Measurements from ENCODE around the gene MOV10. TPM values are rescaled to one million over a fixed set of nuclear protein-coding genes. Genes with fewer than 3 reads are reported as not detected.

The MOV10 gene
- total and polyA plus RNA-seq, 7 donors: 4.8 to 10.6 (median 6.4) TPM

GRCh38 chr1:112689196-112689841 is 14.9 kb downstream of the MOV10 start:
- Histone ChIP-seq H3K36me3 (ENCODE audit: insufficient read depth in 1 of 2, low read depth in 1 of 2) (peaks cover 0 to 42% of the 10 kb centered on the region in 2 donors), H3K27ac (no peak overlapping the region), H3K9me3 (no peaks in the 10 kb centered on the region), H3K4me3 (no peak overlapping the region), H3K4me1 (peaks cover 5% of the 10 kb centered on the region), H3K27me3 (ENCODE audit: insufficient read depth in 3 of 3, low read length in 2 of 3) (no peaks in the 10 kb centered on the region)
- TF ChIP-seq, protein P1, sequence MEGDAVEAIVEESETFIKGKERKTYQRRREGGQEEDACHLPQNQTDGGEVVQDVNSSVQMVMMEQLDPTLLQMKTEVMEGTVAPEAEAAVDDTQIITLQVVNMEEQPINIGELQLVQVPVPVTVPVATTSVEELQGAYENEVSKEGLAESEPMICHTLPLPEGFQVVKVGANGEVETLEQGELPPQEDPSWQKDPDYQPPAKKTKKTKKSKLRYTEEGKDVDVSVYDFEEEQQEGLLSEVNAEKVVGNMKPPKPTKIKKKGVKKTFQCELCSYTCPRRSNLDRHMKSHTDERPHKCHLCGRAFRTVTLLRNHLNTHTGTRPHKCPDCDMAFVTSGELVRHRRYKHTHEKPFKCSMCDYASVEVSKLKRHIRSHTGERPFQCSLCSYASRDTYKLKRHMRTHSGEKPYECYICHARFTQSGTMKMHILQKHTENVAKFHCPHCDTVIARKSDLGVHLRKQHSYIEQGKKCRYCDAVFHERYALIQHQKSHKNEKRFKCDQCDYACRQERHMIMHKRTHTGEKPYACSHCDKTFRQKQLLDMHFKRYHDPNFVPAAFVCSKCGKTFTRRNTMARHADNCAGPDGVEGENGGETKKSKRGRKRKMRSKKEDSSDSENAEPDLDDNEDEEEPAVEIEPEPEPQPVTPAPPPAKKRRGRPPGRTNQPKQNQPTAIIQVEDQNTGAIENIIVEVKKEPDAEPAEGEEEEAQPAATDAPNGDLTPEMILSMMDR (IDR thresholded peaks at IDR 0.05): no peak
- ATAC-seq (no peak), DNase-seq (no peak)
- 77 to 95% (median 87%) methylated on average over 8 to 9 of the region's 9 CpGs for WGBS, 3 donors
- intact Hi-C loops (cut with DNase I): no loop called here

GRCh38 chr1:112689842-112690237 is 15.4 kb downstream of the MOV10 start:
- TF ChIP-seq, protein P1 (IDR thresholded peaks at IDR 0.05): no peak
- ATAC-seq (no peak), DNase-seq (no peak)
- Histone ChIP-seq H3K4me3 (no peak overlapping the region), H3K9me3 (no peaks in the 10 kb centered on the region), H3K27me3 (ENCODE audit: insufficient read depth in 3 of 3, low read length in 2 of 3) (no peaks in the 10 kb centered on the region), H3K4me1 (peaks cover 5% of the 10 kb centered on the region), H3K27ac (no peak overlapping the region), H3K36me3 (ENCODE audit: insufficient read depth in 1 of 2, low read depth in 1 of 2) (peaks cover 0 to 46% of the 10 kb centered on the region in 2 donors)
- 87 to 96% (median 88%) methylated on average over 11 of the region's 11 CpGs for WGBS, 3 donors
- intact Hi-C loops (cut with DNase I): no loop called here

GRCh38 chr1:112692681-112693080 is 18.2 kb downstream of the MOV10 start:
- Histone ChIP-seq H3K36me3 (ENCODE audit: insufficient read depth in 1 of 2, low read depth in 1 of 2) (peaks cover 0 to 58% of the 10 kb centered on the region in 2 donors), H3K4me1 (peaks cover 5% of the 10 kb centered on the region), H3K27ac (no peak overlapping the region), H3K9me3 (no peaks in the 10 kb centered on the region), H3K27me3 (ENCODE audit: insufficient read depth in 3 of 3, low read length in 2 of 3) (no peaks in the 10 kb centered on the region), H3K4me3 (no peak overlapping the region)
- ATAC-seq (no peak), DNase-seq (no peak)
- WGBS, 3 donors: 92 to 93% (median 93%) methylated on average over 5 of the region's 5 CpGs
- intact Hi-C loops (cut with DNase I): no loop called here
- TF ChIP-seq, protein P1 (IDR thresholded peaks at IDR 0.05): no peak

DNA sequence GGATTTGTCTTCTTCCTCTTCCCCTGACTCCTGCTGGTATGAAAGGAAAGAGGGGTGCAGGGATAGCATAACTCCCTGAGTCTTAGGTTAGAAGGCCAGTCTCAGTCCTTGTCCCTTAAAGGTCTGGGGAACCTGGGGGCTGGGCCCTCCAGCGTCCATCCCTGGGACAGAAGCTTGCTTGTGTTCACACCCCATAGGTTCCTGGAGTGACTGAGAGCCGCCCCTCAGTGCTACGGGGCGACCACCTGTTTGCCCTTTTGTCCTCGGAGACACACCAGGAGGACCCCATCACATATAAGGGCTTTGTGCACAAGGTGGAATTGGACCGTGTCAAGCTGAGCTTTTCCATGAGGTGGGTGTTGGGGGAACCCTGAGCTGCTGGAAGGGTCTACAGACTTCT is 19.4 kb downstream of the MOV10 start:
- 91 to 94% (median 92%) methylated on average over 6 of the region's 6 CpGs for WGBS, 3 donors
- intact Hi-C loops (cut with DNase I): no loop called here
- Histone ChIP-seq H3K36me3 (ENCODE audit: insufficient read depth in 1 of 2, low read depth in 1 of 2) (peaks cover 0 to 58% of the 10 kb centered on the region in 2 donors), H3K27me3 (ENCODE audit: insufficient read depth in 3 of 3, low read length in 2 of 3) (no peaks in the 10 kb centered on the region), H3K27ac (no peak overlapping the region), H3K9me3 (no peaks in the 10 kb centered on the region), H3K4me1 (no peaks in the 10 kb centered on the region), H3K4me3 (no peak overlapping the region)
- DNase-seq (no peak), ATAC-seq (no peak)
- TF ChIP-seq, protein P1 (IDR thresholded peaks at IDR 0.05): no peak

Data from psoas muscle (tissue), 8 donors.